Measurements from ENCODE around the gene DENR.

DENR gene

DNA sequence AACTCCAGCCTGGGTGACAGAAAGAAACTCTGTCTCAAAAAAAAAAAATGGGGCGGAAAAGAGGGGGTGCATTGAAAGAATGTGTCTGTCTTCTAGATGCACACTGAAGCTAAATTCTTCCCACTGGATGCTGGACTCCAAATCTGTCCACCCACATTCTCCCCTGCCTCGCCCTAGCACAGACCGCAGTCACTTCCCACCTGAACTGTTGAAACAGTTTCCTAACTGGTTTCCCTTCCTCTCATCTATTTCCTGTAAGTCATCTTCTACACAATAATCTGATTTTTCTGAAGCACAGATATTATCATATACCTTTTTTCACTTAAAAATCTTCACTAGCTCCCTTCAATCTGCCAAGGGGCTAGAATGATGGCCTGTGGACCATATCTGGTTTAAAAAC is 20.5 kb upstream of the DENR start:
- no peak for DNase-seq (ENCODE audit: low read depth)
- TF ChIP-seq, protein P1, sequence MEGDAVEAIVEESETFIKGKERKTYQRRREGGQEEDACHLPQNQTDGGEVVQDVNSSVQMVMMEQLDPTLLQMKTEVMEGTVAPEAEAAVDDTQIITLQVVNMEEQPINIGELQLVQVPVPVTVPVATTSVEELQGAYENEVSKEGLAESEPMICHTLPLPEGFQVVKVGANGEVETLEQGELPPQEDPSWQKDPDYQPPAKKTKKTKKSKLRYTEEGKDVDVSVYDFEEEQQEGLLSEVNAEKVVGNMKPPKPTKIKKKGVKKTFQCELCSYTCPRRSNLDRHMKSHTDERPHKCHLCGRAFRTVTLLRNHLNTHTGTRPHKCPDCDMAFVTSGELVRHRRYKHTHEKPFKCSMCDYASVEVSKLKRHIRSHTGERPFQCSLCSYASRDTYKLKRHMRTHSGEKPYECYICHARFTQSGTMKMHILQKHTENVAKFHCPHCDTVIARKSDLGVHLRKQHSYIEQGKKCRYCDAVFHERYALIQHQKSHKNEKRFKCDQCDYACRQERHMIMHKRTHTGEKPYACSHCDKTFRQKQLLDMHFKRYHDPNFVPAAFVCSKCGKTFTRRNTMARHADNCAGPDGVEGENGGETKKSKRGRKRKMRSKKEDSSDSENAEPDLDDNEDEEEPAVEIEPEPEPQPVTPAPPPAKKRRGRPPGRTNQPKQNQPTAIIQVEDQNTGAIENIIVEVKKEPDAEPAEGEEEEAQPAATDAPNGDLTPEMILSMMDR (IDR thresholded peaks at IDR 0.05; ENCODE audit: control insufficient read depth, insufficient read depth, low read depth, low read length, missing control alignments) = no peak
- no peak overlapping the region for H3K4me3 ChIP-seq (ENCODE audit: control insufficient read depth, low read depth, low read length)

DNA sequence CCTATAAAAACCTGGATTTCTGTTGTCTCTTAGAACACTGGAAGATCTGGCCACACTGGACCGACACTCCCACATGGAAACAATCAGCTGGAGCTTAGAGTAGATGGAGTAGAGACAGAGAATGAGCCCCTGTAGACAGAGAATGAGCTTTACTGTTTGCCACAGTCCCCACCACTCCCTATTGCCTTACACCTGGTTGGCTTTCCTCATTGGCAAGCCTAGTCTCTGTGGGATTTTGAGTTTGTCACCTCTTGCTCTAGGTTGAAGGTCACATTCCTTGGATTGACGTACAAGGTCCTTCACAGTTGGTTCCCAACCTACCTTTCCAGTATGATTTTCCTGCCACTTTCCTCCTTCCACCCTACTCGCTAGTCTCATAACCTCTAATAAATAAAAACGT is 20.0 kb upstream of the DENR start:
- TF ChIP-seq, protein P1 (IDR thresholded peaks at IDR 0.05; ENCODE audit: control insufficient read depth, insufficient read depth, low read depth, low read length, missing control alignments) = no peak
- no peak overlapping the region for H3K4me3 ChIP-seq (ENCODE audit: control insufficient read depth, low read depth, low read length)
- DNase-seq (ENCODE audit: low read depth) = no peak

DNA sequence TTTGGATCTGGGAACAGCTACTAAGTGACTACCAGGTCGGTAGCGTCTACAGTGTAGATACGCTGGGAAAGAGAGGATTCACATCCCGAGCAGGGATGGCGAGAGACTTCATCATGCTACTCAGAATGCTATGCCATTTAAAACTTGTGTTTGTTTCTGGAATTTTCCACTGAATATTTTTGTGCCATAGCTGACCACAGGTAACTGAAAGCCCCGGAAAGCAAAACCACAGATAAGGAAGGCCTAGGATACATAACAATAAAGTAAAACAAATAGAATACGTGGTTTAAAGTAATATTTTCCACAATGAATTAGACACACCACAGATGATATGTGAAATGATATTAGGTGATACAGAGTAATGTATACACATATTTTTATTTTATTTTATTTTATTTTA is 14.1 kb upstream of the DENR start:
- DNase-seq (ENCODE audit: low read depth) = no peak
- no peak overlapping the region for H3K4me3 ChIP-seq (ENCODE audit: control insufficient read depth, low read depth, low read length)
- TF ChIP-seq, protein P1 (IDR thresholded peaks at IDR 0.05; ENCODE audit: control insufficient read depth, insufficient read depth, low read depth, low read length, missing control alignments) = no peak

DNA sequence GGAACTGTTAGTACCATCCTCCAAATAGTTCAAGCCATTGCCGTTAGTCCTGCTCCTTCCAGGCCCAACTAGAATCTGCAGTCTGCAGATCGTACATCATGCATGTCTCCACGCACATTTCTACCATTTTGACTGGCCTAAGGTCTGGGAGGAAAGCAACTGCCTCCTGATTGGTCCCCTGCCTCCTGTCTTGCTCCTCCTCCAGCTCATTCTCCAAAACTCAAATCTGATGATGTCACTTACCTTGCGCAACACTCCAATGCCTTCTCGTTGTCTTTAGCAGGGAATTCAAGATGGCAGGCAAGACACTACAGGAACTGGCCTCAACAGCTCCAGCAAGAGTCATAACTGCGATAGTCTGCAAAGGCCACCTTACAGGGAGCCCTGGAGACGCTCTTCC is 12.3 kb upstream of the DENR start:
- no peak for DNase-seq (ENCODE audit: low read depth)
- TF ChIP-seq, protein P1 (IDR thresholded peaks at IDR 0.05; ENCODE audit: control insufficient read depth, insufficient read depth, low read depth, low read length, missing control alignments) = no peak
- H3K4me3 ChIP-seq (ENCODE audit: control insufficient read depth, low read depth, low read length) = no peak overlapping the region

DNA sequence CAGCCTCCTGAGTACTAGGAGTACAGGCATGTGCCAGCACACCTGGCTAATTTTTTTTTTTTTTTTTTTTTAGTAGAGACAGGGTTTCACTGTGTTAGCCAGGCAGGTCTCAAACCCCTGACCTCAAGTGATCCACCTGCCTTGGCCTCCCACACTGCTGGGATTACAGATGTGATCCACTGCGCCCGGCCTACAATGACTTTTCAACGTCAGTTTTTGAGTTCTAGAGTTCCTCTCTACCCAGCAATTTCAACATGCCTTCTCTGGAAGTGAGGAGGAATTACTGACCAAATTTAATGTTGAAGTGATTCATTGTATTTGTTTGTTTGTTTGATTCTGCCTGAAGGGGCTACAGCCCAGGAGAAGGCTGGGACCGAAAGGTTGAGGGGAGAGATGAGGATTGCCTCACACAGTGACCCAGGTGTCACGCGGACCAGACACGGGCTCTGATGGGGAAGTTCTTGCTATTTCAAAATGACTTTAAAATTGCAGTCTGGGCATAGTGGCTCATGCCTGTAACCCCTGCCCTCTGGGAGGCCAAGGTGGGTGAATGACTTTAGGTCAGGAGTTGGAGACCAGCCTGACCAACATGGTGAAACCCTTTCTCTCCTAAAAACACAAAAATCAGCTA is 8.6 kb upstream of the DENR start:
- TF ChIP-seq, protein P1 (IDR thresholded peaks at IDR 0.05; ENCODE audit: control insufficient read depth, insufficient read depth, low read depth, low read length, missing control alignments) = no peak
- DNase-seq (ENCODE audit: low read depth) = no peak
- H3K4me3 ChIP-seq (ENCODE audit: control insufficient read depth, low read depth, low read length) = no peak overlapping the region

DNA sequence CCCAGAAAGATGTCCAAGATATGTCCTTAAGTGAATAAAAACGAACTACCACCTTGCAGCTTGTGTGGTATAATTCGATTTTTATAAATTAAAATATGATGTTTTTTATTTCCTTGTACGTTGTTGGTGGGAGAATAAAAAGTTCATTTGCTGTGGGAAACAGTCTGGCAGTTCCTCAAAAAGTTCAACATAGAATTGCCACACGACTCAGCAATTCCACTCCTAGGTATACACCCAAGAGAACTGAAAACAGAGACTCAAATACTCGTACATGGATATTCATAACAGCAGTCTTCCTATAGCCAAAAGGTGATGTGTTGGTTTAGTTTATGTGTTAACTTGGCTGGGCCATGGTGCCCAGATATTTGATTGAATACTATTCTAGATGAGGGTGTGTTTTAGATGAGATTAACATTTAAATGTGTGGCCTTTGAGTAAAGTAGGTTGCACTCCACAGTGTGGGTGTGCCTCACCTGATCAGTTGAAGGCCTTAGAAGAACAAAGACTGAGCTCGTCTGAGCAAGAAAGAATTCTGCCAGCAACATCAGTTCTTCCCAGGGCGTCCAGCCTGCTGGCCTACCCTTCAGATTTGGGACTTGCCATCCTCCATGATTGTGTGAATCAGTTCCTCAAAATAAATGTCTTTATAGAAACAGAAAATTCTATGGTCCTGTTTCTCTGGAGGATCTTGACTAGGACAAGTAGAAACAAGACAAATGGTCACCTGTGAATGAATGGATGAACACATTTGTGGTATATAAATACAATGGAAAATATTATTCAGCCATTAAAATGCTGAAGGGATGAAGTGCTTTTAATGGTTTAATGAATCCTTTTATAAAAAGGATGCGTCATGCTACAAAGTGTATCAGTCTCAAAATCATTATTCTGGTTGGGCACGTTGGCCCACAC is 5.1 kb upstream of the DENR start:
- no peak overlapping the region for H3K4me3 ChIP-seq (ENCODE audit: control insufficient read depth, low read depth, low read length)
- DNase-seq (ENCODE audit: low read depth) = no peak
- TF ChIP-seq, protein P1 (IDR thresholded peaks at IDR 0.05; ENCODE audit: control insufficient read depth, insufficient read depth, low read depth, low read length, missing control alignments) = no peak

Data from AG09309 (cell line).